ENCODE data around the gene ZBTB17.
"Not testable (repeated sequence)": the region's sequence is repeated elsewhere in the genome, so short reads cannot be mapped to it uniquely, and the experiment has no call there.

The ZBTB17 gene

GRCh38 chr1:15902882-15903281, 73.0 kb downstream of the ZBTB17 start:
- H3K4me1 Mint-ChIP-seq = peaks cover 25% of the 10 kb centered on the region
- H3K9me3 Mint-ChIP-seq = no peaks in the 10 kb centered on the region
- peaks cover 3% of the 10 kb centered on the region for H3K27me3 Mint-ChIP-seq (ENCODE audit: low read depth, poor library complexity)
- peaks cover 27% of the 10 kb centered on the region for H3K36me3 Mint-ChIP-seq (ENCODE audit: low read depth)
- DNase-seq = no peak
- no peak overlapping the region for H3K27ac Mint-ChIP-seq
- no peak overlapping the region for H3K4me3 Mint-ChIP-seq
- no peak for TF ChIP-seq CTCF (IDR thresholded peaks at IDR 0.05)

DNA sequence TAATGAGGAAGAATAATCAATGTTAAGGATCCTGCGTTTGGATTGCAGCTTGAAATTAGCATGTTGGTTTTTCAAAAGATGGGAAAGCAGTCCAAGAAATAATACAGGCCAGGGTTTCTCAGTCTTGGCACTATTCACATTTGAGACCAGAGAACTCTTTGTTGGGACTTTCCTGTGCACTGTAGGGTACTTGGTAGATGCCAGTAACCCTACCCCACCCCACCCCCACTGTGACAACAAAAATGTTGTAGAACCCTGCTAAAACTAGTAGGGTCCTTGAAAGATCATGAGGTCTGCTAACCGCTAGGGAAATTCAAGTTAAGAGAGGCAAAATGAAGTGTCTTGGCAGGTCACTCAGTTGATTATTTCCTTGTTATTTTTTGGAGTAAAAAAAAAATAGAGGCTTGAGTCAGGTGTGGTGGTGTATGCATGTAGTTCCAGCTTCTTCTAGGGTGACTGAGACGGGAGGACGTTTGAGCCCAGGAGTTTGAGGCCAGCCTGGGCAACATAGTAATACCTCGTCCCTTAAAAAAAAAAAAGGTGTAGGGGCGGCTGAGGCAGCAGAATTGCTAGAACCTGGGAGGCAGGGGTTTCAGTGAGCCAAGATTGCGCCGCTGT, 75.1 kb downstream of the ZBTB17 start:
- Mint-ChIP-seq H3K4me1 (peaks cover 27% of the 10 kb centered on the region), H3K4me3 (no peak overlapping the region), H3K36me3 (ENCODE audit: low read depth) (peaks cover 24% of the 10 kb centered on the region), H3K9me3 (no peaks in the 10 kb centered on the region), H3K27me3 (ENCODE audit: low read depth, poor library complexity) (no peaks in the 10 kb centered on the region), H3K27ac (peak overlapping the region; percentile 82)
- TF ChIP-seq CTCF (IDR thresholded peaks at IDR 0.05) = no peak
- no peak for DNase-seq

- DNase-seq = no peak
- no peak for TF ChIP-seq CTCF (IDR thresholded peaks at IDR 0.05)
- Mint-ChIP-seq H3K27ac (peak overlapping the region; percentile 59), H3K4me3 (no peak overlapping the region), H3K9me3 (no peaks in the 10 kb centered on the region), H3K36me3 (ENCODE audit: low read depth) (peaks cover 30% of the 10 kb centered on the region), H3K27me3 (ENCODE audit: low read depth, poor library complexity) (peaks cover 3% of the 10 kb centered on the region), H3K4me1 (peaks cover 27% of the 10 kb centered on the region)
Measured at GRCh38 chr1:15899266-15899665, 76.6 kb downstream of the ZBTB17 start.

DNA sequence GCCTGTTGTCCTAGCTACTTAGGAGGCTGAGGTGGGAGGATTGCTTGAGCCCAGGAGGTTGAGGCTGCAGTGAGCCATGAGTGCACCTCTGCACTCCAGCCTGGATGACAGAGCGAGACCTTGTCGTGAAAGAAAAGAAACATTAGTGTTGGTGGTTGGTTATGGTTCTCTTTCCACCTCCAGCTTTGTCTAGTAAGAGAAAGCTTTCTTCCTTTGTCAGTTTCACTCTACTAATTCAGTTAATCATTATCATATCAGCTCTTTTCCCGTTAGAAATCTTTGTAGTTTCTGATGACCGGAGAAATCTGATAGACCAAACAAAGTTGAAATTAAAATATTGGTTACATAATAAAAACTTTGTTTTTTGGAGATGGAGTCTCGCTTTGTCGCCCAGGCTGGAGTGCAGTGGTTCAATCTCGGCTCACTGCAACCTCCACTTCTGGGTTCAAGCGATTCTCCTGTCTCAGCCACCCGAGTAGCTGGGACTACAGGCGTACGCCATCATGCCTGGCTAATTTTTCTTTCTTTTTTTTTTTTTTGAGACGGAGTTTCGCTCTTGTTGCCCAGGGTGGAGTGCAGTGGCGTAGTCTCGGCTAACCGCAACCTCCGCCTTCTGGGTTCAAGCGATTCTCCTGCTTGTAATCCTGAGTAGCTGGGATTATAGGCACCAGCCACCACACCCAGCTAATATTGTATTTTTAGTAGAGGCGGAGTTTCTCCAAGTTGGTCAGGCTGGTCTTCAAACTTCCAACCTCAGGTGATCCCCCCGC, 78.9 kb downstream of the ZBTB17 start:
- Mint-ChIP-seq H3K4me1 (peaks cover 27% of the 10 kb centered on the region), H3K27ac (peak overlapping the region; percentile 57), H3K36me3 (ENCODE audit: low read depth) (peaks cover 30% of the 10 kb centered on the region)
- H3K9me3 Mint-ChIP-seq; DNase-seq; H3K27me3 Mint-ChIP-seq (ENCODE audit: low read depth, poor library complexity); H3K4me3 Mint-ChIP-seq: not testable (repeated sequence)

DNA sequence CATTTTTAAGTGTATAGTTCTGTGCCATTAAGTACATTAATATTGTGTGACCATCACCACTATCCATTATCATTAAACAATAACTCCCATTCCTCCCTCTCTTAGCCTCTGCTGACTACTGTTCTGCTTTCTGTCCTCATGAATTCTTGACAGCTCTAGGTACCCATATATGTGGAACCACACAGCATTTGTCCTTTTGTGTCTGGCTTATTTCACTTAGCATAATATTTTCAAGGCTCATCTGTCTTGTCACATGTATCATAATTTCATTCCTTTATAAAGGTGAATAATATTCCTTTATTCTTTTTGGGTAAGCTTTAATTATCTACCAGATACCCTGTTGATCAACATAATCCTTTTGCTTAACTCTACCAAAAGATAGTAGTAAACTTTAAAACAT, 80.7 kb downstream of the ZBTB17 start:
- Mint-ChIP-seq H3K36me3 (ENCODE audit: low read depth) (peaks cover 37% of the 10 kb centered on the region), H3K9me3 (no peaks in the 10 kb centered on the region), H3K4me1 (peaks cover 18% of the 10 kb centered on the region), H3K4me3 (no peak overlapping the region), H3K27me3 (ENCODE audit: low read depth, poor library complexity) (peaks cover 3% of the 10 kb centered on the region), H3K27ac (no peak overlapping the region)
- TF ChIP-seq CTCF (IDR thresholded peaks at IDR 0.05) = no peak
- DNase-seq = no peak

GRCh38 chr1:15892857-15893599, 82.9 kb downstream of the ZBTB17 start:
- H3K9me3 Mint-ChIP-seq; H3K4me3 Mint-ChIP-seq; H3K27me3 Mint-ChIP-seq (ENCODE audit: low read depth, poor library complexity); H3K4me1 Mint-ChIP-seq; DNase-seq: not testable (repeated sequence)
- Mint-ChIP-seq H3K36me3 (ENCODE audit: low read depth) (peaks cover 40% of the 10 kb centered on the region), H3K27ac (peak overlapping the region; percentile 15)

Measured in nephron progenitor cell (in vitro differentiated cells).